Fibroblast of skin of back (primary cell): ENCODE data around the gene LTB4R.

Source experiments
- DNase-seq: peaks from one replicate; pipeline ENCODE4 v3.0.0-alpha.2; 2013

The LTB4R gene

GRCh38 chr14:24278424-24278823, 32.9 kb upstream of the LTB4R start:
- DNase-seq, result no peak

GRCh38 chr14:24279301-24280186, 31.8 kb upstream of the LTB4R start:
- peak; percentile 12 for DNase-seq

- no peak for DNase-seq
These were observed 30.4 kb upstream of the LTB4R start for GRCh38 chr14:24280797-24281460.

- no peak for DNase-seq
These were observed 29.7 kb upstream of the LTB4R start for GRCh38 chr14:24281636-24282035.

GRCh38 chr14:24282736-24283135, 28.6 kb upstream of the LTB4R start:
- no peak for DNase-seq

GRCh38 chr14:24283796-24284460, 27.4 kb upstream of the LTB4R start:
- DNase-seq, result no peak

- DNase-seq, result no peak
These were observed 26.7 kb upstream of the LTB4R start for GRCh38 chr14:24284501-24285035.

GRCh38 chr14:24285351-24285750, 26.0 kb upstream of the LTB4R start:
- no peak for DNase-seq

- no peak for DNase-seq
These were observed 24.3 kb upstream of the LTB4R start for GRCh38 chr14:24286996-24287395.

- DNase-seq, result no peak
These were observed 21.5 kb upstream of the LTB4R start for GRCh38 chr14:24289649-24290280.

GRCh38 chr14:24290746-24291145, 20.6 kb upstream of the LTB4R start:
- DNase-seq, result no peak

- DNase-seq, result no peak
These were observed 19.7 kb upstream of the LTB4R start for GRCh38 chr14:24291446-24292117.

- no peak for DNase-seq
These were observed 19.0 kb upstream of the LTB4R start for GRCh38 chr14:24292118-24292807.

- no peak for DNase-seq
These were observed 17.8 kb upstream of the LTB4R start for GRCh38 chr14:24293525-24293924.

- DNase-seq, result peak; percentile 94
These were observed 14.8 kb upstream of the LTB4R start for GRCh38 chr14:24296341-24297157.

- peak; percentile 30 for DNase-seq
These were observed 13.9 kb upstream of the LTB4R start for GRCh38 chr14:24297190-24297964.

- peak; percentile 62 for DNase-seq
These were observed 12.4 kb upstream of the LTB4R start for GRCh38 chr14:24298892-24299254.

GRCh38 chr14:24299255-24300191, 11.8 kb upstream of the LTB4R start, which contains the start of the genes DHRS1 and NOP9:
DHRS1 (minus strand) TSS chr14:24299780; CDS start chr14:24299106, 674 bp downstream.
NOP9 (plus strand) TSS chr14:24299850; CDS start chr14:24299955, 105 bp downstream.
- DNase-seq, result peak; percentile 85
